ENCODE data around the gene ASB8.
A peak's percentile ranks its signal among the peaks of the same experiment; 100 is the strongest.

ASB8 gene

DNA sequence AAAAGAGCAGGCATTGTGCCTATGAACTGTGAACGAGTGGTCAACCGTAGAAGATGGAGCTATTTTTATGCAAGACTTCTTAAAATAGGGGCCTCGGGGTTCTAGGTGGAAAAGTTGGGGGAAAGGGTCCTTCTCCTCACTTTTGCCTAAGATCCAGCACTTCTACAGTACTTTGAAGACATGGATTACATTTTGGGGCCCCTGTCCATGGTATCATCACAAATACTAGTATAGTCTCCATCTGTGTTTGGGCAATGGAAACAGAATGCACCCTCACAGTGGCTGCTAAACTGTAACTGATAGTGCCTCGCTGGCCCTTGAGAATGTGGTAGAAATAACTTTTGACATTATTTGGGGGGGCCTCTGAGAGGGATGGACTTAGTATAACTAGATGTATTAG, 20.7 kb upstream of the ASB8 start:
- TF ChIP-seq, protein P1, sequence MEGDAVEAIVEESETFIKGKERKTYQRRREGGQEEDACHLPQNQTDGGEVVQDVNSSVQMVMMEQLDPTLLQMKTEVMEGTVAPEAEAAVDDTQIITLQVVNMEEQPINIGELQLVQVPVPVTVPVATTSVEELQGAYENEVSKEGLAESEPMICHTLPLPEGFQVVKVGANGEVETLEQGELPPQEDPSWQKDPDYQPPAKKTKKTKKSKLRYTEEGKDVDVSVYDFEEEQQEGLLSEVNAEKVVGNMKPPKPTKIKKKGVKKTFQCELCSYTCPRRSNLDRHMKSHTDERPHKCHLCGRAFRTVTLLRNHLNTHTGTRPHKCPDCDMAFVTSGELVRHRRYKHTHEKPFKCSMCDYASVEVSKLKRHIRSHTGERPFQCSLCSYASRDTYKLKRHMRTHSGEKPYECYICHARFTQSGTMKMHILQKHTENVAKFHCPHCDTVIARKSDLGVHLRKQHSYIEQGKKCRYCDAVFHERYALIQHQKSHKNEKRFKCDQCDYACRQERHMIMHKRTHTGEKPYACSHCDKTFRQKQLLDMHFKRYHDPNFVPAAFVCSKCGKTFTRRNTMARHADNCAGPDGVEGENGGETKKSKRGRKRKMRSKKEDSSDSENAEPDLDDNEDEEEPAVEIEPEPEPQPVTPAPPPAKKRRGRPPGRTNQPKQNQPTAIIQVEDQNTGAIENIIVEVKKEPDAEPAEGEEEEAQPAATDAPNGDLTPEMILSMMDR (IDR thresholded peaks at IDR 0.05; ENCODE audit: low read depth, low read length): no peak
- no peak overlapping the region for H3K4me3 ChIP-seq (ENCODE audit: low read depth, low read length)
- in situ Hi-C loops (cut with HindIII; ENCODE audit: low sequenced_read_pairs): no loop called here
- DNase-seq (ENCODE audit: low read depth, low spot score): no peak

DNA sequence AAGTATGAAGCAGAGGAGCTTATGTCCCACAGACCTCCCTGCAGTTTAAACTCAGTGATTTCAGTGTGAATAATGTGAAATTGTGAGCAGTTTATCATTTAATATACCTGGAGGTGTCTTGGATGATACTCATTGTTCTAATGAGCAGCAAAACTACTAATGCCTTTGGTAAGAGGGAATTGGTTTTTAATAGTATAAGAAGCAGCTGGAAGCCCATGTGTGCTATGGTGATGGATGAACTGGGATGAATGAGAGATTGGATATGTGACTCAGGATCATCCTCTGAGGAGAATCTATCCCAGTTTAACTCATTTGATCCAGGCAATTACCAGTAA, 19.1 kb upstream of the ASB8 start:
- no peak for DNase-seq (ENCODE audit: low read depth, low spot score)
- in situ Hi-C loops (cut with HindIII; ENCODE audit: low sequenced_read_pairs): no loop called here
- H3K4me3 ChIP-seq (ENCODE audit: low read depth, low read length): no peak overlapping the region
- TF ChIP-seq, protein P1 (IDR thresholded peaks at IDR 0.05; ENCODE audit: low read depth, low read length): no peak

DNA sequence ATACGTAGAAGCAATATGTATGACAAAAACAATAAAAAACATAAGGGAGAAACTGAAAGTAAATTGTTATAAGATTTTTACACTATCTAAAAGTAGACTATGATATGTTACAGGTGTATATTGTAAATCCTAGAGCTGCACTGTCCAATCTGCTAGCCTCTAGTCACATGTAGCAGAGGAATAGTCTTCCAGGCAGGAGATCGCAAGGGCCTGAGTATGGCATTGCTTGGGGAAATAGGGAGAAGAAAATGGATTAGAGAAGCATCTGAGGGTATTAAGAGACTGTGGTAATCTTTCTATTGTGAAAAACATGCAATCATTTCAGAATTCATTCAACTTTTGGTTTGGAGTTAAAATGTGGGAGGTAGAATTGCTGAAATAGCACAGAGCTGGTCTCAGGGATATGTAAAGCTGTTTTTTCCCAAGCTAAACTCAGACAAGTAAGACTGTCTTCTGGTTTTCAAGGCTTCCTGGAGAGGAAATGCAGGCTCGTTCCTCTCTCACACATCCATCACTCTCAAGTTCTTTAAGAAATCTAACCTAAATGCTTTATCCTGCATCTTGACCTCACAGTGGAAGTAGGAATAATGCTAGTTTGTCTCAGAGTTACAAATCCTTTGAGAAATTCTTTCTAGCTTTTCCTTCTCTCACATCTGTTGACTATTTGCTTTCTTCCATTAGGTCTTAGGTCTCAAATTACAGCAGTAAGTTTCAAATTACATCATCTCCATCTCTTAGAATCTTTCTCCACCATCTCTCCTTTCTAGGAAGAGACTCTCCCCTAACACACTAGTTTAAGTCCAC, 18.5 kb upstream of the ASB8 start:
- no peak overlapping the region for H3K4me3 ChIP-seq (ENCODE audit: low read depth, low read length)
- TF ChIP-seq, protein P1 (IDR thresholded peaks at IDR 0.05; ENCODE audit: low read depth, low read length): no peak
- peak; percentile 24 for DNase-seq (ENCODE audit: low read depth, low spot score)
- in situ Hi-C loops (cut with HindIII; ENCODE audit: low sequenced_read_pairs): no loop called here

DNA sequence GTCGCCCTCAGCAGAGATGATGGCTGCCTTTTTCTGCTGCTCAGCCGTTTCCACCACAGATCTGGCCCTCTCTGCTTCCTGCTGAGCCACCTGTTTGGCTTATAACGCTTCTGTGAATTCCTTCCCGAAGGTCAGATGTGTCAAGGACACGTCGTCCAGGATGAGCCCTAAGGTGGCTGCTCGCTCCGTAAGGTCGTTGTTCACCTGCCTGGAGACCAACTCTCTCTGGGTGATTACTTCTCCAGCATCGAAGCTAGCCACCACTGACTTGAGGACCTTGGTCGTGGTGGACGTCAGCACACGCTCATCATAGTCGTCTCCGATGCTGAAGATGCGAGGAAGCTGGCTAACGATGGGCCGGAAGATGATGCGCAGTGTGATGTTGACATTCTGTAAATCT, 11.7 kb upstream of the ASB8 start:
- no peak overlapping the region for H3K4me3 ChIP-seq (ENCODE audit: low read depth, low read length)
- in situ Hi-C loops (cut with HindIII; ENCODE audit: low sequenced_read_pairs): no loop called here
- DNase-seq (ENCODE audit: low read depth, low spot score): no peak
- TF ChIP-seq, protein P1 (IDR thresholded peaks at IDR 0.05; ENCODE audit: low read depth, low read length): no peak

DNA sequence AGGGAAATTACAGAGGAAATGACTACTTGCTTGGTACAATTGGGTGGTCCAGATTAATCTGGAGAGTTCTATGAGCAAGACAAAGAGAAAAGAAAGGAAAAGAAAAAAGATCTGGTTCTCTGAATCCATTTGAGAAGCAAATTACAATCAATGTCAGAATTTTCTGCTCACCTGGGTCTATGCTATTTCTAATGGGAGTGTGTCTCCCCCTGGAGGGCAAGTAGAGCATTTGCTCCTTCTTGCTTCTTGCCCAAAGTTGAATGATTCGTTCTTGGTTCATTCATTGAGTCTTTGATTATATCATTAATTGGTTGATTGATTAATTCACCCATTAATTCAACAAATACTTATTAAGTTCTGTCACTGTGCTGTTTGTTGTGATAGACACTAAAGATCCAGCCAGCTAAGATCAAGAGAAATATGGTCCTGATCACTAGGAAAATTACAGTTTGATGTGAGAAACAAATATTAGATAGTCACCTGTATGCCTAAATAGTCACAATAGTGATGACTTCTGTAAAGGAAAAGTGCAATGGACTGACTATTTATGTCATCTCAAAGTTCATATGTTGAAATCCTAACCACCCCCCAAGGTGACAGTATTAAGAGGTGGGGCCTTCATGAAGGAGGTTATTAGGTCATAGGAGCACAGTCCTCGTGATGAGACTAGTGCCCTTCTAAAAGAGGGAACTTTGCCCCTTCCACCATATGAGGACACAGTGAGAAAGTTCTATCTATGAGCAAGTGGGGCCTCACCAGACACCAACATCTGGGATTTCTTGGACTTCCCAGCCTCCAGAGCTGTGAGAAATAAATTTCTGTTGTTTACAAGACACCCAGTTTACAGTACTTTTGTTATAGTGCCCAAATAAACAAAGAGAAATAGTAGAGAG, 8.0 kb upstream of the ASB8 start:
- DNase-seq (ENCODE audit: low read depth, low spot score): peak; percentile 52
- TF ChIP-seq, protein P1 (IDR thresholded peaks at IDR 0.05; ENCODE audit: low read depth, low read length): peak; percentile 94

DNA sequence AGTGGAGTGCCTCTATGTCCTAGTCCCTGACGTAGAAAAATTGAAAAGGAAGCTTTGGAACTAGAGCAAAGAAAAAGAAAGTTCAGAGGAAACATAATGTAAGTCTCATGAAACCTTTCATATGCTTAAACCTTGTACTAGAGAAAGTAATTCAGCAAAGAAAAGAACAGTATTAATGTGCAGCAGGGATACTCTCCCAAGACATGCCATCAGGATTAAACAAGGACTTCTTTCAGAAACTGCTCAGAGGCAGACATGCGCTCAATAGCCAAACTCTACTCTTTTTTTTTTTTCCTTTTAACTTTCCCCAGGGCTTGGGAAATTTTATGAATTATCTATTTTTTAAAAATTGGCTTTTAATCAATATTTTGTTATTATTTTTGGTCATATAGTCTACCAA, 7.1 kb upstream of the ASB8 start:
- DNase-seq (ENCODE audit: low read depth, low spot score): no peak
- H3K4me3 ChIP-seq (ENCODE audit: low read depth, low read length): no peak overlapping the region
- TF ChIP-seq, protein P1 (IDR thresholded peaks at IDR 0.05; ENCODE audit: low read depth, low read length): no peak
- in situ Hi-C loops (cut with HindIII; ENCODE audit: low sequenced_read_pairs): no loop called here

More for the DNA sequence above, 8.0 kb upstream of the ASB8 start:
- in situ Hi-C loops (cut with HindIII; ENCODE audit: low sequenced_read_pairs): no loop called here
- no peak overlapping the region for H3K4me3 ChIP-seq (ENCODE audit: low read depth, low read length)
